ENCODE results near the gene ACKR2.

DNA sequence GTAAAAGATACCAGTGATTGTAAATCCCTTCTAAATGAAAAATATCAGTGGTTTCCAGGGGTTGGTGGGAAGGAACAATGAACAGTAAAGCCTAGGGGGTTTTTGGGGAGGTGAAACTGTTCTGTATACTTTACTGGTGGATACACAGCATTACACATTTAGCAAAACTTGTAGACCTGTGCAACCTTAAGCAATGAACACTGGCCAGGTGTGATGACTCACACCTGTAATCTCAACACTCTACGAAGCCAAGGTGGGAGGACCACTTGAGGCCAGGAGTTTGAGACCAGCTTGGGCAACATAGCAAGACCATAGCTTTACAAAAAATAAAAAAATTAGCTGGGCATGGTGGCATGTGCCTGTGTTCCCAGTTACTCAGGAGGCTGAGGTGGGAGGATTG is 38.0 kb upstream of the ACKR2 start:
- TF ChIP-seq, protein P1, sequence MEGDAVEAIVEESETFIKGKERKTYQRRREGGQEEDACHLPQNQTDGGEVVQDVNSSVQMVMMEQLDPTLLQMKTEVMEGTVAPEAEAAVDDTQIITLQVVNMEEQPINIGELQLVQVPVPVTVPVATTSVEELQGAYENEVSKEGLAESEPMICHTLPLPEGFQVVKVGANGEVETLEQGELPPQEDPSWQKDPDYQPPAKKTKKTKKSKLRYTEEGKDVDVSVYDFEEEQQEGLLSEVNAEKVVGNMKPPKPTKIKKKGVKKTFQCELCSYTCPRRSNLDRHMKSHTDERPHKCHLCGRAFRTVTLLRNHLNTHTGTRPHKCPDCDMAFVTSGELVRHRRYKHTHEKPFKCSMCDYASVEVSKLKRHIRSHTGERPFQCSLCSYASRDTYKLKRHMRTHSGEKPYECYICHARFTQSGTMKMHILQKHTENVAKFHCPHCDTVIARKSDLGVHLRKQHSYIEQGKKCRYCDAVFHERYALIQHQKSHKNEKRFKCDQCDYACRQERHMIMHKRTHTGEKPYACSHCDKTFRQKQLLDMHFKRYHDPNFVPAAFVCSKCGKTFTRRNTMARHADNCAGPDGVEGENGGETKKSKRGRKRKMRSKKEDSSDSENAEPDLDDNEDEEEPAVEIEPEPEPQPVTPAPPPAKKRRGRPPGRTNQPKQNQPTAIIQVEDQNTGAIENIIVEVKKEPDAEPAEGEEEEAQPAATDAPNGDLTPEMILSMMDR (IDR thresholded peaks at IDR 0.05; ENCODE audit: low read depth, low read length, poor library complexity, severe bottlenecking): no peak
- TF ChIP-seq EZH2phosphoT487 (IDR thresholded peaks at IDR 0.05; ENCODE audit: borderline replicate concordance, low read length): no peak

Measured in DOHH2 (cell line).